K562 (cell line): ENCODE data around the gene EXOSC1. TPM values are rescaled to one million over a fixed set of nuclear protein-coding genes. Genes with fewer than 3 reads are reported as not detected.

ENCODE experiments used
- ATAC-seq: fragments of 200-7000 bp; cut with Tn5 transposase; 3 replicates; pipeline ENCODE4 v1.9.1; 2020; ENCODE audit warnings: moderate library complexity
- BruUV-seq: library from RNA; stranded (reverse); fragments of 400-500 nt; replicated peaks from 2 replicates; lab custom pipeline; 2021; lab: Mats Ljungman, UMichigan
- CTCF ChIA-PET: fragments of 300-600 bp; formaldehyde crosslinking; extraction: SDS; loops from one replicate; lab custom pipeline; 2021; ENCODE audit warnings: low intra/inter-chr PET ratio; lab: Yijun Ruan, JAX
- POLR2A ChIA-PET: fragments of 300-600, 350-650 bp; sonication (Branson Sonifier 250); formaldehyde crosslinking; extraction: SDS; loops from one replicate; lab custom pipeline; 2021; ENCODE audit warnings: antibody characterized with exemption, inconsistent platforms; lab: Yijun Ruan, JAX
- DNase-seq, 4 experiments: peaks; one replicate each; pipeline versions ENCODE4 v3.0.0 to v3.0.0-alpha.2; 2011 to 2018; ENCODE audit warnings: low spot score in 3 of 4, mixed read lengths in 3 of 4; ENCODE audit errors: extremely low read depth in 1 of 4
- FAIRE-seq: peaks from 2 replicates; lab custom pipeline; 2011; peaks lifted over from hg19 to GRCh38; lab: Jason Lieb, UNC
- H2AFZ ChIP-seq: 2 replicates; pipeline ENCODE4 v1.6.0; 2011; ENCODE audit warnings: low read depth, low read length, control low read depth, inconsistent platforms
- H3K27ac ChIP-seq: fragments of 200-600 bp; 3 replicates; pipeline ENCODE4 v1.8.0; 2011; ENCODE audit warnings: low read depth, mild to moderate bottlenecking, control low read depth, inconsistent platforms, low read length, moderate library complexity, mixed read lengths; ENCODE audit errors: extremely low read depth
- H3K27me3 ChIP-seq, 2 experiments: fragments of 300-600 bp in 1 of 2; 2 replicates in 1 of 2; 3 replicates in 1 of 2; pipeline versions ENCODE4 v1.6.0 to v1.8.0; 2011; ENCODE audit warnings: inconsistent platforms in 2 of 2, low read length in 2 of 2, mild to moderate bottlenecking in 1 of 2, mixed read lengths in 1 of 2, moderate library complexity in 1 of 2; ENCODE audit not compliant: control insufficient read depth in 2 of 2, insufficient read depth in 2 of 2
- H3K36me3 ChIP-seq: fragments of 300-600 bp; 3 replicates; pipeline ENCODE4 v1.8.0; 2011; ENCODE audit warnings: mild to moderate bottlenecking, low read length, inconsistent platforms; ENCODE audit not compliant: control insufficient read depth, insufficient read depth
- H3K4me1 ChIP-seq, 2 experiments: fragments of 200-600 bp in 1 of 2; replicated peaks in 1 of 2; 2 replicates in 1 of 2; 3 replicates in 1 of 2; pipeline versions ENCODE4 v1.5.1 to v1.8.0; 2011; ENCODE audit warnings: inconsistent platforms in 2 of 2, low read length in 2 of 2, mild to moderate bottlenecking in 1 of 2, mixed read lengths in 1 of 2, moderate library complexity in 1 of 2; ENCODE audit not compliant: control insufficient read depth in 2 of 2, insufficient read depth in 2 of 2
- H3K4me2 ChIP-seq: 2 replicates; pipeline ENCODE4 v1.6.1; 2011; ENCODE audit warnings: low read length, control low read depth, inconsistent platforms, mixed read lengths; ENCODE audit not compliant: insufficient read depth
- H3K4me3 ChIP-seq: fragments of 200-600 bp; sonication (generic), shearing (Covaris generic); 2 replicates; pipeline ENCODE4 v1.5.1; 2016; ENCODE audit warnings: control low read depth, inconsistent platforms
- H3K79me2 ChIP-seq: fragments of 200-600 bp; 3 replicates; pipeline ENCODE4 v1.8.0; 2011; ENCODE audit warnings: low read length, inconsistent platforms; ENCODE audit not compliant: control insufficient read depth, insufficient read depth
- H3K9ac ChIP-seq, 2 experiments: 2 replicates each; pipeline versions ENCODE4 v1.6.0 to v1.6.1; 2011; ENCODE audit warnings: low read depth in 2 of 2, low read length in 2 of 2, control low read depth in 1 of 2, inconsistent platforms in 1 of 2, mild to moderate bottlenecking in 1 of 2, mixed read lengths in 1 of 2; ENCODE audit not compliant: insufficient read depth in 1 of 2
- H3K9me1 ChIP-seq: one replicate; pipeline ENCODE4 v1.6.0; 2011; ENCODE audit warnings: inconsistent platforms, mild to moderate bottlenecking, low read length, moderate library complexity; ENCODE audit not compliant: control insufficient read depth, insufficient read depth
- H3K9me3 ChIP-seq: replicated peaks from 2 replicates; pipeline ENCODE4 v1.5.1; 2011; ENCODE audit warnings: low read depth, low read length, inconsistent platforms; ENCODE audit not compliant: control insufficient read depth, insufficient read depth
- H4K20me1 ChIP-seq: replicated peaks from 2 replicates; pipeline ENCODE4 v1.6.1; 2011; ENCODE audit warnings: low read length, inconsistent platforms, mixed read lengths; ENCODE audit not compliant: control insufficient read depth, insufficient read depth
- CCAR2 ChIP-seq: fragments of 200-400 bp; formaldehyde crosslinking; IDR thresholded peaks from 2 replicates; pipeline ENCODE4 v1.6.1; 2017; ENCODE audit warnings: mild to moderate bottlenecking, low read depth, low read length
- ELF1 ChIP-seq: fragments of 200-800 bp; sonication (Bioruptor generic); IDR thresholded peaks from 2 replicates; pipeline ENCODE4 v1.6.1; 2016; ENCODE audit warnings: missing genetic modification characterization, missing compliant biosample characterization
- PHF8 ChIP-seq: fragments of 200-600 bp; sonication (generic); IDR thresholded peaks from 2 replicates; pipeline ENCODE4 v1.6.1; 2012; ENCODE audit warnings: mixed run types, mild to moderate bottlenecking, inconsistent platforms, low read length, moderate library complexity, borderline replicate concordance
- SPI1 ChIP-seq: IDR thresholded peaks from 2 replicates; pipeline ENCODE4 v1.6.1; 2011; ENCODE audit warnings: low read depth, low read length, control low read depth, borderline replicate concordance
- ZFX ChIP-seq: sonication (generic); formaldehyde crosslinking; IDR thresholded peaks from 2 replicates; pipeline ENCODE4 v1.8.0; 2022; ENCODE audit warnings: mild to moderate bottlenecking, missing genetic modification reagents, moderate library complexity
- whole genome bisulfite sequencing: fragments of 100-300 bp; shearing (Covaris generic); methylation state at CpG from one replicate; pipeline ENCODE4 v1.1.6; 2016; ENCODE audit warnings: low coverage, mixed read lengths; ENCODE audit not compliant: insufficient coverage; ENCODE audit errors: missing lambda C conversion rate; 5-methylcytosine and 5-hydroxymethylcytosine counted together
- in situ Hi-C: fragments of 300-500 bp; cut with MboI; formaldehyde crosslinking; loops from 4 replicates; pipeline ENCODE4 v1.15.0; 2018; ENCODE audit warnings: inconsistent platforms, mixed read lengths
- intact Hi-C: fragments of 100-400 bp; cut with micrococcal nuclease; formaldehyde crosslinking; loops from 2 replicates; pipeline ENCODE4 v1.14.2; 2022
- polyA plus RNA-seq, 8 experiments: library from polyadenylated mRNA; depleted of rRNA in 4 of 8; stranded (reverse) in 5 of 8; unstranded in 3 of 8; fragments of >200 nt; fragmentation: Nextera tagmentation in 2 of 8; fragmentation: Illumina TruSeq in 1 of 8; extraction: Ambion mirVana in 2 of 8; extraction: Trizol in 1 of 8; gene quantifications; 2 replicates each; pipeline versions ENCODE4 v1.2.1 to v1.2.3, GENCODE V29; 2011 to 2014; ENCODE audit warnings: inconsistent platforms in 1 of 8, missing spikeins in 1 of 8
- total RNA-seq, 7 experiments: library from RNA; depleted of rRNA in 6 of 7; stranded (reverse); fragments of >200 nt in 6 of 7; fragmentation: Illumina TruSeq in 2 of 7; extraction: Trizol in 2 of 7; gene quantifications; 2 replicates each; pipeline versions ENCODE4 v1.2.1 to v1.2.3, GENCODE V29; 2011 to 2021; ENCODE audit warnings: low replicate concordance in 1 of 7
- TF ChIP-seq, protein P1 (sequence below), 2 experiments: IDR thresholded peaks; 2 replicates each; pipeline ENCODE4 v1.6.1; 2012; ENCODE audit warnings: improper control_type of control experiment in 2 of 2, low read depth in 2 of 2, low read length in 2 of 2, borderline replicate concordance in 1 of 2

The EXOSC1 gene
- total and polyA plus RNA-seq, 9 of the 15 experiments (the other 6 are each of a cell fraction or from before 2014, with no cell fraction given): 44.3 to 117 (median 67.0) TPM

DNA sequence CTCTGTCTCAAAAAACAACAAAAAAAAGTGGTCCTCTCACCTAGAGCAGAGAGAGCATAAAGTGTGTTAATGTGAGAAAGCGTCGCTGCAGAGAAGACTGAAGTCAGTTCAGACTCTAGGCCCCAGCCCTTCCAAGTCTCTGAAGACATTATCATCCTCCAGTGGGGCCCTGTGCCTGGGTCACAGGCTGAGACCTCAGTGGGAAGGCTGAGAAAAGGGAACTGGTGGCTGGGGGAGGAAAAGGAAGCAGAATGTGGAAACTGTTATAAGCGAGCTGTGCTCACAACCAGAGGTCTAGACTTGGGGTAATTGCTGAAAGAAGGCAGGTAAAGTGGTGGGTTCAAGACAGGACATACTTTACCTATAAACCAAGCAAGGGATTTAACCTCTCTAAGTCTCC, 39.7 kb downstream of the EXOSC1 start:
- H3K79me2 ChIP-seq: peaks cover 2% of the 10 kb centered on the region
- H3K9me1 ChIP-seq: no peaks in the 10 kb centered on the region
- no peak for FAIRE-seq
- H3K9me3 ChIP-seq: no peaks in the 10 kb centered on the region
- POLR2A ChIA-PET: interaction anchor here (0.9 to 1.2 kb wide), 2 partner anchors 9 to 25 kb away, joined by 3 read pairs; no protein-coding TSS in a partner anchor
- peaks cover 13 to 18% of the 10 kb centered on the region in 2 experiments; a peak in 3 of 5 replicates for H3K4me1 ChIP-seq
- peak overlapping the region; percentile 87 for H2AFZ ChIP-seq
- H3K27ac ChIP-seq: peak overlapping the region; percentile 64
- DNase-seq: peak in 1 of 4 experiments; percentile 43
- no peaks in the 10 kb centered on the region for H4K20me1 ChIP-seq
- no peak for ATAC-seq
- H3K36me3 ChIP-seq: no peaks in the 10 kb centered on the region
- H3K4me2 ChIP-seq: peak overlapping the region; percentile 32; the same call in 1 of the 2 replicates
- in situ Hi-C loops (no loop called here), intact Hi-C loops (loop anchor here (5.0 kb wide), 1 partner anchor 146 kb away; no protein-coding TSS in a partner anchor)
- no TSS peak for BruUV-seq
- TF ChIP-seq ELF1 (tag) (no peak), SPI1 (peak; percentile 94), CCAR2 (no peak), PHF8 (peak; percentile 20; the same call in 1 of the 2 replicates), ZFX (CRISPR knock-in tag) (peak; percentile 29; the same call in 1 of the 2 replicates)
- TF ChIP-seq, protein P1, sequence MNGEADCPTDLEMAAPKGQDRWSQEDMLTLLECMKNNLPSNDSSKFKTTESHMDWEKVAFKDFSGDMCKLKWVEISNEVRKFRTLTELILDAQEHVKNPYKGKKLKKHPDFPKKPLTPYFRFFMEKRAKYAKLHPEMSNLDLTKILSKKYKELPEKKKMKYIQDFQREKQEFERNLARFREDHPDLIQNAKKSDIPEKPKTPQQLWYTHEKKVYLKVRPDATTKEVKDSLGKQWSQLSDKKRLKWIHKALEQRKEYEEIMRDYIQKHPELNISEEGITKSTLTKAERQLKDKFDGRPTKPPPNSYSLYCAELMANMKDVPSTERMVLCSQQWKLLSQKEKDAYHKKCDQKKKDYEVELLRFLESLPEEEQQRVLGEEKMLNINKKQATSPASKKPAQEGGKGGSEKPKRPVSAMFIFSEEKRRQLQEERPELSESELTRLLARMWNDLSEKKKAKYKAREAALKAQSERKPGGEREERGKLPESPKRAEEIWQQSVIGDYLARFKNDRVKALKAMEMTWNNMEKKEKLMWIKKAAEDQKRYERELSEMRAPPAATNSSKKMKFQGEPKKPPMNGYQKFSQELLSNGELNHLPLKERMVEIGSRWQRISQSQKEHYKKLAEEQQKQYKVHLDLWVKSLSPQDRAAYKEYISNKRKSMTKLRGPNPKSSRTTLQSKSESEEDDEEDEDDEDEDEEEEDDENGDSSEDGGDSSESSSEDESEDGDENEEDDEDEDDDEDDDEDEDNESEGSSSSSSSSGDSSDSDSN (IDR thresholded peaks at IDR 0.05; ENCODE audit: borderline replicate concordance in 1 of 2, low read depth in 2 of 2, low read length in 2 of 2): 0 out of 4 replicates have a peak, but pooled peaks of 1 of the 2 experiments have one; percentile 25
- no peak overlapping the region for H3K4me3 ChIP-seq
- whole genome bisulfite sequencing: 41% methylated on average over 3 of the region's 3 CpGs
- CTCF ChIA-PET: interaction anchor here (0.7 kb wide), 1 partner anchor 58 kb away, joined by 3 read pairs; no protein-coding TSS in a partner anchor
- no peaks in the 10 kb centered on the region for H3K27me3 ChIP-seq
- peak overlapping the region; percentile 30 to 31; a peak in 2 of 4 replicates for H3K9ac ChIP-seq
